Upper lobe of left lung (tissue), 6 donors: ENCODE results near the gene TCEAL6. TPM values are rescaled to one million over a fixed set of nuclear protein-coding genes. Genes with fewer than 3 reads are reported as not detected.
A peak's percentile ranks its signal among the peaks of the same experiment; 100 is the strongest.
"Not testable (repeated sequence)": the region's sequence is repeated elsewhere in the genome, so short reads cannot be mapped to it uniquely, and the experiment has no call there.

Source experiments
- ATAC-seq, 2 donors: fragments of 200-7000 bp; cut with Tn5 transposase; one replicate each; pipeline ENCODE4 v1.9.1; 2022; ENCODE audit warnings: mild to moderate bottlenecking in 2 of 2, moderate library complexity in 2 of 2; ENCODE audit not compliant: low FRiP score in 2 of 2
- DNase-seq, 2 donors: peaks; one replicate each; pipeline ENCODE4 v3.0.0-alpha.2; 2019 to 2020
- H3K27ac ChIP-seq, 4 donors: fragments of 200-600 bp; sonication (generic); one replicate each; pipeline ENCODE4 v1.5.1; 2016 to 2019
- H3K27me3 ChIP-seq, 4 donors: fragments of 200-600 bp; sonication (generic); one replicate each; pipeline ENCODE4 v1.5.1; 2017 to 2019
- H3K36me3 ChIP-seq, 4 donors: fragments of 200-600 bp; sonication (generic); one replicate each; pipeline ENCODE4 v1.5.1; 2016 to 2019
- H3K4me1 ChIP-seq, 4 donors: fragments of 200-600 bp; sonication (generic); one replicate each; pipeline ENCODE4 v1.5.1; 2018 to 2019
- H3K4me3 ChIP-seq, 4 donors: fragments of 200-600 bp; sonication (generic); one replicate each; pipeline ENCODE4 v1.5.1; 2017 to 2019; ENCODE audit warnings: mild to moderate bottlenecking in 2 of 4, moderate library complexity in 1 of 4
- H3K9me3 ChIP-seq, 4 donors: fragments of 200-600 bp; sonication (generic); one replicate each; pipeline ENCODE4 v1.5.1; 2018 to 2019
- CTCF ChIP-seq, 6 experiments: fragments of 450-650 bp in 4 of 6; fragments of 200-600 bp in 2 of 6; sonication (generic) in 2 of 6; IDR thresholded peaks; one replicate each; pipeline ENCODE4 v1.5.1; 2016 to 2019; ENCODE audit warnings: antibody characterized with exemption in 6 of 6
- EP300 ChIP-seq, 4 donors: sonication (generic); formaldehyde crosslinking; IDR thresholded peaks; one replicate each; pipeline ENCODE4 v1.5.1; 2017; ENCODE audit warnings: antibody characterized with exemption in 4 of 4, control low read depth in 2 of 4
- POLR2A ChIP-seq, 4 donors: fragments of 450-650 bp; IDR thresholded peaks; one replicate each; pipeline ENCODE4 v1.5.1; 2016 to 2017; ENCODE audit warnings: antibody characterized with exemption in 4 of 4, mild to moderate bottlenecking in 2 of 4
- POLR2AphosphoS5 ChIP-seq, 2 donors: sonication (generic); formaldehyde crosslinking; IDR thresholded peaks; one replicate each; pipeline ENCODE4 v1.5.1; 2017; ENCODE audit warnings: antibody characterized with exemption in 2 of 2
- WGBS, 2 donors: methylation state at CpG; one replicate each; pipeline ENCODE4 v1.1.5; 2017 to 2018; 5-methylcytosine and 5-hydroxymethylcytosine counted together
- total RNA-seq, 6 donors: library from RNA; depleted of rRNA in 4 of 6; stranded (reverse); fragments of >200 nt in 4 of 6; gene quantifications; one replicate each; pipeline versions ENCODE4 v1.1.0 to v1.2.1, GENCODE V29; 2016 to 2021
- donor health status: DM: no; HTN: no; CAD: no; lungs with moderate emphysema.
- donor health status: DM: no; HTN: yes; CAD: no; lungs with severe emphysema.

Gene TCEAL6
- not detected for total RNA-seq

- peak in 1 of 2 donors; percentile 41 for DNase-seq
- H3K27me3 ChIP-seq, ATAC-seq, H3K36me3 ChIP-seq, H3K4me1 ChIP-seq, H3K4me3 ChIP-seq, H3K9me3 ChIP-seq, H3K27ac ChIP-seq: not testable (repeated sequence)
- 58% methylated on average over 16 of the region's 31 CpGs; no CpG with 5 or more reads in 1 of the 2 donors for WGBS, 2 donors
These were observed at the start of gene TCEAL6 for GRCh38 chrX:102142274-102142673. Gene TCEAL6, minus strand, starts transcription at chrX:102142481.

DNA sequence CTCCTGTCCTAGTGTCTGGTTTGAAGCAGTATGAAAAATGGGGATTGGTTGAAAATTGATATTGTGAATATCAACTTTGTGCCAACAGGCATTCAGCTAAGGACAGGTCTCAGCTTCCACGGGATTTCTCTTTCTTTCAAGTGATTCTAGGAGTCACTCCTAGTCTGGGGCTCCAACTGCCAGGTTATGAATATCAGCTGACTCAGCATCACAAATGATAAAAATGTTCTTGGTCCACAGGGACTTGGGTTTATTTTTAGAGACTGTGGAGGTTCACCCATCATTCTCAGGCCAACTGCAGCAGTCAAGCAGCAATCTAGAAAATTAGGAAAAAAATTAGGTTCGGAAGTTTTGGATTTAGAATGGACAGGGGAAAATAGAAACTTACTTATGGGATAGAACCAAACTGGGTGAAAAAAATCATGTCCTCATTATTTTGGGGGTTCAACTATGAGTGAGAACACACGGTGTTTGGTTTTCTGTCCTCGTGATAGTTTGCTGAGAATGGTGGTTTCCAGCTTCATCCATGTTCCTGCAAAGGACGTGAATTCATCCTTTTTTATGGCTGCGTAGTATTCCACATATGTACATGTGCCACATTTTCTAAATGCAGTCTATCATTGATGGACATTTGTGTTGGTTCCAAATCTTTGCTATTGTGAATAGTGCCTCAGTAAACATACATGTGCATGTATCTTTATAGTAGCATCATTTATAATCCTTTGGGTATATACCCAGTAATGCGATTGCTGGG lies 43.9 kb upstream of the TCEAL6 start:
- TF ChIP-seq POLR2AphosphoS5 (IDR thresholded peaks at IDR 0.05) (no peak), POLR2A (IDR thresholded peaks at IDR 0.05) (no peak), CTCF (IDR thresholded peaks at IDR 0.05) (no peak), EP300 (IDR thresholded peaks at IDR 0.05) (no peak)
- no peak for DNase-seq
- no peaks in the 10 kb centered on the region for H3K27me3 ChIP-seq
- H3K4me3 ChIP-seq, result no peak overlapping the region
- H3K36me3 ChIP-seq, result no peaks in the 10 kb centered on the region
- WGBS, 2 donors, result 74 to 88% methylated on average over 7 of the region's 7 CpGs
- no peak overlapping the region for H3K27ac ChIP-seq
- H3K4me1 ChIP-seq, result no peaks in the 10 kb centered on the region
- no peak for ATAC-seq
- H3K9me3 ChIP-seq, result peaks cover 0 to 5% (median 0%) of the 10 kb centered on the region in 4 donors

- peak; percentile 49 to 77 for DNase-seq
These were observed 13.5 kb upstream of the TCEAL6 start, which contains the start of gene BEX5 for GRCh38 chrX:102155806-102156179. Gene BEX5, minus strand, starts transcription at chrX:102155977. Its CDS starts 1,712 bp downstream, at chrX:102154265.

DNA sequence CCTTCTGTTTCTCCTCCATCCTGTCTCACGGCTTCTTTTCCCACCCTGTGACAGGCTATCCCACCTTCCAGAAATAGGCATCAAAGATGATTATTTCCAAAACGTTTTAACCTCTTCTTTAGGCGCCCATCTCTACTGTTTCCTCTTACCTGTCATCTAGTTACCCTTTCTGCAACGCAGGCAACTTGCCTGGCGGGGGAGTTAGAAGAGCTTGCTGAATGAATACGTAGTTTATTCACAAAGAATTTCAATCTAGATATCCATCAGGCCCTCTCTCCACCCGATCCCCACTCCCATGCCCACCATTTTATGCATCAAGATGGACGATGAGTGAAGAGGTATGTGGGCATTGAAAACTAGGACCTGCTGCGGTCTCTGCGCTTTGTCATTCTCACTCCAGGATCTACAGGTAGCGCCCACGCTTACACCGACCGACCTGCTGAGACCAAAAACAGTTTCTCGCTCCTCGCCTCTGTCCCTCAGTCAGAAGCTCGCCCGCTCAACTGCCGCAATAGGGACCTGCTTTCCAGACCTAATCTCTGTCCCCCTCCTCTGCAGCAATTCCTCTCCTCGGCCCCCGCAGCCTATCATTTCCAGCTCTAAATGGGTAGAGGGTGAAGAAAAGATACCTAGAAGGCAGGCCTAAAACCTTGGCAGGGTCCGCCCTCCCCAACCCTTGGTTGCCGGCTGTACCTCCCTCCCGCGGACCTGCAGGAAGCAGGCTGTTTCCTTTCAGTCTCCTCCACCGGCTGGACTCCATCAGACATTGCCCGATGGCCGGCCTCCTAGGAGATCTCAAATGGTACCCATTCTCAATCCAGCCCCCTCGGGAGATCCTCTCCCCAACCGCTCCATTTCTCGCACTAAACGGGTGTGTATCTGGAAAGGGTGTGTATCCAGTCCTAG lies 12.9 kb upstream of the TCEAL6 start:
- peaks cover 0 to under 1% (median 0%) of the 10 kb centered on the region in 4 donors for H3K27me3 ChIP-seq
- H3K4me3 ChIP-seq, result peak overlapping the region in 3 of 4 donors; percentile 41 to 53 (median 47)
- DNase-seq (peak in 1 of 2 donors; percentile 21), ATAC-seq (peak; percentile 29 to 71)
- H3K9me3 ChIP-seq, result no peaks in the 10 kb centered on the region
- 6 to 47% methylated on average over 7 to 32 of the region's 32 CpGs for WGBS, 2 donors
- H3K27ac ChIP-seq, result peak overlapping the region in 2 of 4 donors; percentile 54 to 69
- H3K36me3 ChIP-seq, result no peaks in the 10 kb centered on the region
- peaks cover 0 to 4% (median 0%) of the 10 kb centered on the region in 4 donors for H3K4me1 ChIP-seq
- TF ChIP-seq CTCF (IDR thresholded peaks at IDR 0.05) (no peak), EP300 (IDR thresholded peaks at IDR 0.05) (no peak)

More at GRCh38 chrX:102155806-102156179, 13.5 kb upstream of the TCEAL6 start, which contains the start of gene BEX5:
- no peaks in the 10 kb centered on the region for H3K27me3 ChIP-seq
- no peaks in the 10 kb centered on the region for H3K36me3 ChIP-seq
- peak in 1 of 2 donors; percentile 75 for TF ChIP-seq POLR2AphosphoS5 (IDR thresholded peaks at IDR 0.05)
- no peak for TF ChIP-seq CTCF (IDR thresholded peaks at IDR 0.05)
- peak in 1 of 4 donors; percentile 41 for TF ChIP-seq POLR2A (IDR thresholded peaks at IDR 0.05)
- H3K4me3 ChIP-seq, result peak within 1 kb of the TSS in 3 of 4 donors; percentile 41 to 53 (median 47)
- H3K4me1 ChIP-seq, result peaks cover 0 to 4% (median 0%) of the 10 kb centered on the region in 4 donors
- peak within 1 kb of the TSS in 2 of 4 donors; percentile 54 to 69 for H3K27ac ChIP-seq
- H3K9me3 ChIP-seq, result no peaks in the 10 kb centered on the region
- ATAC-seq, result peak; percentile 91 to 93
- 0 to 18% methylated on average over 4 to 15 of the region's 15 CpGs for WGBS, 2 donors
